Renal cortical epithelial cell (primary cell): ENCODE data around the gene TMBIM1. TPM values are rescaled to one million over a fixed set of nuclear protein-coding genes. Genes with fewer than 3 reads are reported as not detected.

Experiments
- DNase-seq: peaks from one replicate; pipeline ENCODE4 v3.0.0-alpha.2; 2011; ENCODE audit warnings: low read depth
- total RNA-seq: library from RNA; depleted of rRNA; stranded (reverse); fragments of >200 nt; gene quantifications from 2 replicates; pipeline ENCODE4 v1.2.3, GENCODE V29; 2014

The TMBIM1 gene, protein sequence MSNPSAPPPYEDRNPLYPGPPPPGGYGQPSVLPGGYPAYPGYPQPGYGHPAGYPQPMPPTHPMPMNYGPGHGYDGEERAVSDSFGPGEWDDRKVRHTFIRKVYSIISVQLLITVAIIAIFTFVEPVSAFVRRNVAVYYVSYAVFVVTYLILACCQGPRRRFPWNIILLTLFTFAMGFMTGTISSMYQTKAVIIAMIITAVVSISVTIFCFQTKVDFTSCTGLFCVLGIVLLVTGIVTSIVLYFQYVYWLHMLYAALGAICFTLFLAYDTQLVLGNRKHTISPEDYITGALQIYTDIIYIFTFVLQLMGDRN
- 165 and 404 TPM in 2 replicates for total RNA-seq

DNA sequence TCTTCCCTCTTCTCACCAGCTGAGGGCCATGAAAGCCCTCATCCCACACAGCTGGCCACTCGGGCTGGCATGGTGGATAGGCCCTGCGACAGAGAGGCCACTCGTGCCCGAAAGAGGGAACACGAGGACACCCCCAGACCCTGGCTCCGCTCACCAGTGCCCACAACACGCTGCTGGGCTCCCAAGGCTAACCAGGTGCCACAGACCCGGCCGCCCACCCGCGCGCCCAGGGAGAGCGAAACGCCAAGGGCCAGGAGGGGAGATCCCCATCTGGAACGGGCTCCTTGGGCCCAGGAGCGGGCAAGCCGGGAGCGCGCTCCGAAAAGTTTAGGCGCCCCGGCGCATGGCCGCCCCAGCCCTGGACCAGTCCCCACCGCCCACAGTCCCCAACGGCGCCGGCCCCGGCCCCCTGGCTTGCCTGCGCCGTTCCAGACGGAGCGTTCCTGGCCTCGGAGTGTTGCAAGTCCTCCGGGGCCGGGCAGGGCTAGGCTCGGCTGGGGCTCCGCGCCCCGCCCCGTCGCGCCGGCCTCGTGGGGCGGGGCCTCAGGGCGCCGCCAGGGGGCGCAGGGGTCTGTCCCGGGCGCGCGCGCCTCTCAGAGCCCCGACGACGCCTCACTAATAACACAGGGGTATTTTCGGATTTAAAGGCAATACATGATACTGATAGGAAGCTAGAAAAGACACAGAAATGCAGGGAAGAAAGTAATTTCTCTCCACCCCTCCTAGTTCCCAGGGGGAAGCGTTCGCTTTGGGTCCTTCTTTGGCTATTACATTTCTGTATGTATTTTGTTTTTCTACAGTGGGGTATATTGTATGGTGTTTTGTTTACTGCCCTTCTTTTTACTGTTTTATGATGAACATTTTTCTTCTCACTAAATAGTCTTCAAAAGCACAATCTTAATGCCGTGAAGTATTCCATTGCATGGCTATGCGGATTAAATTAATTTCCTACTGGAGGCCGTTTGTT lies at the start of gene TMBIM1:
Gene TMBIM1, minus strand, starts transcription at position 456 of the 967 bp plus-strand sequence. CDS start 10,362 bp downstream, outside the sequence.
- DNase-seq = peak; percentile 27

DNA sequence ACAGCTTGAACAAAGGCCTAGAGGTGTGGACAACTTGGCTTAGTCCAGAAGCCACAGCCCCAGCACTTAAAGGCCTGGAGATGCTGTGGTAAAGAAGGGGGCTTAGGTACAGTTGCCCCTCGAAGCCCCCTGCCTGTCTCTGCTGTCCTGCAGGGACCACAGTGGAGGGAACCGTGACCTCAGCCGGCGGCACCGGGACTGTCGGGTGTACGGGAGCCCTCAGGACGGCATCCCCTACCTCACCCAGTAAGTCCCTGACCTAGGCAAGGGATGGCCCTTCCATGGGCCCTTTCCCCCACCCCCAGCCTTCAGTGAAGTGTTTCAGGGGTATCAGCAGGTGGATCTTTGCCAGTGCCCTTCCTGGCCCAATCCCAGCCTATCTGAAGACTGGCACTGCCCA lies 49.1 kb upstream of the TMBIM1 start:
- no peak for DNase-seq

DNA sequence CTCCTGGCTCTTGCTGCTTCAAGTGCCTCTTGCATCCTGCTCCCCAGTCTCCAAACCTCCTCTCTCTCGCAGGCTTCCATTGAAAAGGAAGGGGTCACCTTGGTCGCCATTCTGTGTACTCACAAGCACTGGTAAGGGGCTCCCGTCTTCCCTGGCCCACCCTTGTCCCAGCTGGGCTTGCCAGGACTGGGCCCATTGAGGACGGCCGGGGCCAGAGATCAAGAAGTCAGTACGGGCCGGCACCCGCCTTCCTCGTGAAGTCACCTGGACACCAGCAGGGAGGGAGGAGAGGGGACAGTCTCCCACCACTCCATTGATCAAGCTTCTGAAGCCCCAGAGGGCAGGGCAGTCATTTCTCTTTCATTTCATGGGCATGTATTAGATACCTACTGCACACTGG lies 48.4 kb upstream of the TMBIM1 start:
- DNase-seq = no peak

DNA sequence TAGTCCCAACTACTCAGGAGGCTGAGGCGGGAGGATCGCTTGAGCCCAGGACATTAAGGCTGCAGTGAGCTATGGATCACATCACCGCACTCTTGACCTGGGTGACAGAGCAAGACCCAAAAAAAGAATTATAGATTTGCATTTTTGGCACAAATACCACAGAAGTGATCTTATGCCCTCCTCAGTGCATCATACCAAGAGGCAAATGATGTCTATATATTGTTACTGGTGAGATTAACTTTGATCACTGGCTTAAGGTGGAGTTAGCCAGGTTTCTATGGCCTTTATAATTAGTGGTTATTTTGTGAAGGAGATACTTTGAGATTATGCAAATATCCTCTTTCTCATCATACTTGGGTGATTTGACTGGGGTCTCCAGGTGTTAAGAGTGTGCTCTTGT lies 42.2 kb upstream of the TMBIM1 start:
- DNase-seq = no peak

DNA sequence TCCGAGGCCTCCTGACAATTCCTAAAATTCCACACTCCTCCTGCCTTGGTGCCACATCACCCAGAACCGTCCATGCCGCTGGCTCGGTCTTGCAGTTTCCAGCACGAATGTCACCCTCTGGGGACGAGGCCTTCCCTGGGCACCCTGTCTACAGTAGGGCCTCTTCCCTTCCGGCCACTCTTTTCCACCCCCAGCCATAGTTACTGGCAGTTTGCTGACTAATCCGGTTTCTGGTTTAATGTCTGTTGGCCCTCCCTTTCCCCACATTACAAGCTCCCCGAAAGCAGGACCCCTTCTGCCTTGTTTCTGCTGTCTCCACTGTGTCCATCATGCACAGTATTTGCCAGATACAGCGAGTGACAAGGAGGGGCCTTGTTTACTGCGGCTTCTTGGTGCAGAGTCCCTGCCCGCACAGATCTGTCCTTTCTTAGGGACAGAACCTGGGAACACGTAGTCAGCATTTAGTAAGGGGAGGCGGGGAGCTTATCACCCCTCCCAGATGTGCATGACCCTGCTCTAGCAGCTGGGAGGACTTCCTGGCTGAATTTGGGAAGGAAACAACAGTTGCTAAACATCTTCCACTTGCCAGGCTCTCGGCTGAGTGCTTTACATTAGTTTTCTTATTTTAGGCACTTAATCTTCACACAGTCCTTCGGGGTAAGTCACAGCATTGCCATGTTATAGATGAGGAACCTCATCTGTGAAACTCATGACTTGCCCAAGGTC lies 40.8 kb upstream of the TMBIM1 start:
- no peak for DNase-seq

DNA sequence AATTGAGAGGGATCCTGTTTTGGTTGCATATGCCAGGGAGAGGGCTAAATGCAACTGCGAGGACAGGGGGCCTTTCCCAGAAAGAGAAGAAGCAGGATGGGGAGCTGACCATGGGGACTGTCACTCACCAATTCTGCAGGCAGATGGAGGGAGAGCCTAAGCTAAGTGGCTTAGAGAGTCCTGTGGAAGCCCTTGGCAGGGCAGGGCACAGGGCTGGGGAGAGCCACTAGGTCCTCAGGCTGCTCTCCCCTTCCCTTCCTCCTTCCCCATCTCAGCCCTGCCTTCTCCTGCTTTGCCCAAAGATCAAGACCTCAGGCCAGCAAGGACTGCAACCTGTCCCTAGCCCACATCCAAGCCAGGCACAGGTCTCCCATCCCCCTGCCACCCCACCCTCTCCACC lies 40.0 kb upstream of the TMBIM1 start:
- DNase-seq = no peak

DNA sequence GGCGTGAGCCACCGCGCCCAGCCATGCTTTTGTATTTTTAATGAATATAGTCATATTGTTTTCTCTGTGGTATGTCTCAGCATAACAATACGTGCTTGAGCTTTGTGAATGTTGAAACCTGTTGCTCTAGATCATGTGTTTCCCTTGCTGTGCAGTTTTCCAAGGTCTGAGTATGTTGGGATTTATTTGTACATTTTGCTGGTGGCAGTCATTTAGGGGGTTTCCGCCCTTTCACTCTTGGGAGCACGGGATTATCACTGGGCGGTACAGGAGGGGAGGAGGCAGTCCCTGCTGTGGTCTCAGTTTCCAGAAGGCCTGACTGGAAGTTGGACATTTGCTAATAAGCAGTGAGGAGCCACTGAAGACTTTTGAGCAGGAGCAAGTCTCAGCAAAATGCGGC lies 39.4 kb upstream of the TMBIM1 start:
- DNase-seq = no peak

DNA sequence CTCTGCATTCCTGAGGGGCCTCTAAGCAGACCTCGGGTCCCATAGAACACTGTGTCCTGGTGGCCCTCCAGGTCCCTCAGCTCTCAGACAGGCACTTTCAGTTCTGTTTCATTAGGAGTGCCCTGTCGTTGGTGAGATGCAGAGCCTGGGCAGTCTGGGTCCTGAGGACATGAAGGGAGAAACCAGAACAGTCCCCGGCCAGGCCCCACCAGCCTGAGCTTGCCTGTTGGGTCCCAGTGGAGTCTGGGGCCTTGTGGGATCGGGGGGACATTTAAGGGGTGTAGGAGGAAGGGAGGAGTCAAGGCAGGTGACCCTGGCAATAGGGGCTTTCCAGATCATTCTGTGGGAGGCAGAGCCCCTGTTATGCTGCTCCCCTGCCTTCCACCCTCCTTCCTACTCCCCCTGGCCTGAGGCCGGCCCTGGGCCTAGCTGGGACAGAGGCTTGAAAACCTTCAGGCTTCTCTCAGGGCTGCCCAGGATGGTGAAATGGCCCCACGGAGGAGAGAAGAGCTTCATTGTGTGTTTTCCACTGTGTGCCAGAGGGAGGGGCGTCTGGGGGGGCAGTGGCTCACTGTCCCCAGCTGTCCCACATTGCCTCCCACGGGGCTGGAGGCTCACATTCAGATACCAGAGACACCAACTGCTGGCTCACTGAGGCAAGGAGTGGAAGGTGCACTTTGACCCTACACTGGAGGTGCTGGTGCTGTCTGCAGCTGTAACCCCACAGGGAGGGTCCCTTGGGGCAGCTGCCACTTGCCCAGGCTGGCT lies 37.7 kb upstream of the TMBIM1 start:
- no peak for DNase-seq

DNA sequence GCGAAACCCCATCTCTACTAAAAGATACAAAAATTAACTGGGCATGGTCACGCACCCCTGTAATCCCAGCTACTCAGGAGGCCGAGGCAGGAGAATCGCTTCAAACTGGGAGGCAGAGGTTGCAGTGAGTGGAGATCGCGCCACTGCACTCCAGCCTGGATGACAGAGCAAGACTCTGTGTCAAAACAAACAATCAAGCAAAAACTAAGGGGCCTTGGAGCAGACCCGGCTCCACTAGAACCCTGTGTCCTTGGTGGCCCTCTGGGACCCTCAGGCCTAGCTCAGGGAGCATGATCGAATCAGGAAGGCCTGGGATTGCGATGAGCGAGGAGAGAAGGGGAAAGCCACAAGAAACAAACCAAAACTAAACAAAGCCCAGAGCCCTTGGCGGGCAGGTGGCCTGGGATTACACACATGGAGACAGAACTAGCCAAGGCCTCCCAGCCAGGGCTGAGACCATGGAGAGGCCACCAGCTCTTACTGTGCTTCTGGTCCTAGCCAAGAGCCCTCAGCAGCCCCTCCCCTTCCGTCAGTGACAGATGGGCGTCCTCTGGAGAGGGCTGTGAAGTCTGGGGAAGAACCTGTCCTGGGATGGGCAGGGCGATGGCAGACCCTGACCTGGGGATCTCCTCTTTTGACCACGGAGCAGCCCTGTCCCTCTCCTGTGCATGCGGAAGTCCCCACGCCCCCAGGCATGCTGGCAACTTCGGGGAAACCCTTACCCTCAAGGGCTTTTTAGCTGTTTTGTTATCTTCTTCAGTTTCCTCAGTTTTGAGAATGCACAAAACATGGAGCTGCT lies 36.9 kb upstream of the TMBIM1 start:
- no peak for DNase-seq

DNA sequence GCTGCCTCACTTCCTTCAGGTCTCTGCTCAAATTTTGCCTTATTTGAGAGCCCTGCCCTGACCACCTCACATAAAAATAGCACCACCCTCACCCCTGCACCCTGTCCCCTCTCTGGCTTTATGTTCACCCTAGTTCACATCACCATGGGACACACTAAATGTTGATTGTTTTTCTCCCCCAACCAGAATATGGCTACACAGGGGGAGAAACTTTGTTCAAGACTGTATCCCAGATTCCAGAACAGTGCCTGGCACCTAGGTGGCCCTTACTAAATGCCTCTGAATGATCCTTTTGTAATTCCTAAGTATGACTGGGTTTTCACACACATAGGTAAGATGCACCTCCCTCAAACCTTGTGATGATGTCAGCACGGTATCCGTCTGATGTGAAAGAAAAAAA lies 36.0 kb upstream of the TMBIM1 start:
- DNase-seq = no peak

DNA sequence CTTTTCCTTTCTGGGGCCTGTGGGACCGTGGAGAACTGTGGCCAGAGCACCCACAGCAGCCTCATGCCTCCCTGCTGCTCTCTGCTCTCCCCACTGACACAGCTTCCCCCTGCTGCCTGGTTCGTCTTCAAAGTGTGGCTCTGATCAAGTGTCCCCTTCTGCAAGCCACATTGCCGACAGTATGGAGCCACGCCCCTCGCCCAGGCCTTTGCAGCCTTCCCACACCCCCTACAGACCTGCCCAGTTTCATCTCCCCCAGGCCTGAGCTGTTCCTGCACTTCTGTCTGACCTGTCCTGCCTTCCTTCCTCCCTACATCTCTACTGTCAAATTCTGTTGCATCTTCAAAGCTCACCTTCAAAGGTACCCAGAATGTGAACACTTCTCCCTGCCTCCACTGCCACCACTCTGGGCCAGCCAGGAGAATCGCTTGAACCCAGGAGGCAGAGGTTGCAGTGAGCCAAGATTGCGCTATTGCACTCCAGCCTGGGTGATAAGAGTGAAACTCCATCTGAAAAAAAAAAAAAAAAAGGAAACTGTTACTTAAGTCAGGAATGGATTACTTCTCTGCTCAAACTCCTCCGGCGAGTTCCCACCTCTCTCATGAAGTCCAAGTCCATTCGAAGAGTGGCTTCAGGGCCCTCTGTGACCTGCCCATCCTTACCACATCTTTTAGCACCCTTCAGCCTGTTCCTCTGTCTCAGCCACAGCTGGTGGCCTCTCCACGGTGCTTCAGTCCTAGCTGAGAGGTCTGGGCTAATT lies 35.3 kb upstream of the TMBIM1 start:
- no peak for DNase-seq

DNA sequence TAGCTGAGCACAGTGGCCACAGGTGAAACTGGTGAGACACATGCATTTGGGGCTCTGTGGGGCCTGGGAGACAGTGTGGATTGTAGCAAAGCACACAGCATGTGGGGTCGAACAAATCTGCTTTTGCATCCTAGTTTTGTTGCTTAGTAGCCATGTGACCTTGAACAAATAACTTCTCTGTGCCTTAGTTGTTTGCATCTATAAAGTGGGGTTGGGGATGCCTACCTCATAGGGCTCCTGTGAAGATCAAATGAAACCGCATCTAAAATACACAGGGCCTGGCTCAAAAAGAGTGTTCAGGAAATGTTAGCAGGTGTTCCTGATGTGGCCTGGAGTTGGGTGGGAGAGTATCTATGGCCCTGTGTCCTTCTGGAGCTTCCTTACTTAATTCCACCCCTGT lies 34.0 kb upstream of the TMBIM1 start:
- DNase-seq = no peak

DNA sequence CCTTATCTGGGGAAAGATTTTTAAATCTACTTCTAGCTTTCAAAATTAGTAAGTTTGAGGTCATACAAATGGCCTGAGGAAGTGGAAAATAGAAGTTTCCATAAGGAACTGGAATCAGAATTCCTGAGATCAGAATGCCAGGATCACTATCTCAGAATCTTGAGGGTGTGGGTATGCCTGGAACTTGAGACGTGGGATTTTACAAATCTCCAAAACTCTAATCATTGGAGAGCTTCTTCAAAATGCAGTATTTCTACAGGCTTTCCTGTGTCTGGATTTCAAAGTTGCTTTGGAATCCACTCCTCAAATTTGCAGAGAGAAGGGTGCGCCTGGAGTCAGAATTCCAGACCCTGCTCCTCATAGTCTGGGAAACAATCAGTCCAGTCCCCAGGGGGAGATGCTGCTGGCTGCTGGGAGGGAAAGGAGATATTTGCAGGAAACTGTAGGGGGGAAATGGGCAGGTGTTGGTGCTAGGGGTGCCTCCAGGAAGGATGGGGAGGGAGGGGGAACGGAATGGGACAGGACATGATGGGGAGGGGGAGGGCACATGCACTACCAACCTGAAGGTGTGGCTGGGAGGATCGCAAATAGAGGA lies 33.4 kb upstream of the TMBIM1 start:
- DNase-seq = no peak

DNA sequence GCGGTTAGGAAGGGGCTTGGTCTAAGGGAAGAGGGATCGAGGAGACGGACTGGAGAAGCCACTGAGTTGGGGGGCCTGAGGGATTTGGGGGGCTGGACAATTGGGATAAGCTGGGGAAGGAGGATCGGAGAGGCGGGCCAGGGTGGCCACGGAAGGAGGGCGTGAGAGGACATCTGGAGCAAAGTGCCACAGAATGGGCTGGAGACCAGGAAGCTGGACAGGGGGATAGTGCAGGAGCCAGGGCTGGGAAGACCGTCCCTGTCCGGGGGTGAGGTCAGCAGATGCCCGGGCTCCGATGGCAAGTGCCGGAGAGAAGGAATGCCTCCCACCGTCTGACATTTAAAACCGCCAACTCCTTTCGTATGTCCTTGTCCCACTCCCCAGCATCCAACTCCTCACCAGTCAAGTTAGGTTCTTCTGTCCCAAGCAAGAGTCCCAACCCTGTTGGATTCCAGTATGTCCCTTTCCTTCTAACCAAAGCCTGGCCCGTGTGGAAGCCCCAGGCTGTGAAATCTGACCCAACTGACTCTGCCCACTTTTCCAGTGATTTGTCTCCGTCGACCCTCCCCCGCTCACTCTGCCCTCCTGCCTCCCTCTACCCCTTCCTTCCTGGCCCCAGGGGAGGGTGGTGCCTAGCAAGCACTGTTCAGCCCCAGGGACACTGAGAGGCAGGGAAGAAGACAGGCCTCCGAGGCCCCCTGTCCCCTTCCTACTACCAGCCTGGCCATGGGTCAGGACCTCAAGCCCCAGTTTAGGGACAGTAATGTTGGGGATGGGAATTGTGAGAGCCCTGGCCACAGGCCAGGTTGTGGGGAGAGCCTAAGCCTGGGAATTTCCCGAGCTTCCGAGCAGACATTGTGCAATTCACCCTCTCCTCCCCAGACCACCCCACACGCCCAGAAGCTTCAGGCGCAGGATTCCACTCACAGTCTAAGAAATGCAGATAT lies 31.5 kb upstream of the TMBIM1 start:
- peak; percentile 83 for DNase-seq

DNA sequence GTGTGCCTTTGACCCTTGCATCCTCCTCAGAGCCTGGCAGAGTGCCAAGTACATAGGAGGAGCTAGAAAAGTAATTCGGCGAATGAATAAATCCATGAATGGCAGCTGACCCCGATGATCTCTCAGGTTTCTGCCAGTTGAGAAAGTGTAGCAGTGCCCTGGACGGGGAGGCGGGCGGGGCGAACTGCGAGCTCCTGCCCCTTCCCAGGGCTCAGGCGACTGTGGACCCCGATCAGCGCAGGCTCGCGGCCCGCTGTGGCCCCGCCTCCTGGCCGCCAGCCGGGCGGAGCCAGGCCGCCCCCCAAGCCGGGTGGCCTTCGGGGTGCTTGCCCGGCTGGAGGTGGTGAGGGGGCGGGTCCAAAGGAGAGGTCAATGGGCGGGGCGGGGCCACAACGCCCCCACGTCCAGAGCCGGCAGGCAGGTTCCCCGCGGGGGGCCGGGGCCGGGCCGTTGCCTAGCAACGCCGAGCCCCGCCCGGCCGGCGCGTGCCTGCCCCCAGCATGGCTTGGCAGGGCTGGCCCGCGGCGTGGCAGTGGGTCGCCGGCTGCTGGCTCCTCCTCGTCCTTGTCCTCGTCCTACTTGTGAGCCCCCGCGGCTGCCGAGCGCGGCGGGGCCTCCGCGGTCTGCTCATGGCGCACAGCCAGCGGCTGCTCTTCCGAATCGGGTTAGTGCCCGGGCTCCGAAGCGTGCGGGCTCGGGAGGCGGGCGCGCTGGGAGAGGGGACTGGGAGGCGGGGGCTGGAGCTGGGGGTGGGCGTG lies 30.6 kb upstream of the TMBIM1 start:
- DNase-seq = peak; percentile 95

DNA sequence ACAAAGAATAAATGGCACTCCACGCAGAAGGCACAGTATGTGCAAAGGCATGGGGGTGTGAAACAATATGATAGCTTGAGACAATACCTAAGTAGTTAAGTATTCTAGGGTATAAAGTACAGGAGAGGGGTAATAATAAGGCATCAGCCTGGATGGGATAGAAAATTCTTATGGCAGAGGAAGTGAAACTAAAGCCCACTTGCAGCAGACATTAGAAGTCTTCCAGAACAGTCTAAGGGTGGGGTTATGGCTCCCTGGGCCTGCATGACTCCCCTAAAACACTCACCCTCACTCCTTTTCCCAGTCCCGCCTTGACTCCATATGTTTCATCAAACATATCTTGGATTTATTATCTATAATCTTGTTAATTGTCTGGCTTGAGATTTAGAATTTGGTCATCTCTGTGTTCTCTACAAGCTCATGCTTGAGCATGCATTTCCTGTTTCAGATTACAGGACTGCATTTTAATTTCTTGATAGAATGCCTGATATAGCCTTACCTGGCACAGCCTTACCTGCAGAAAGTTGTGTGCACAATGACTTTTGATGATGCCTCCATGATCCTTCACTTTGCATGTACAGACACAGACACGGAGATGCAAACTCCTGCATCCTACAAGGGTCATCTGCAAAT lies 28.5 kb upstream of the TMBIM1 start:
- no peak for DNase-seq

DNA sequence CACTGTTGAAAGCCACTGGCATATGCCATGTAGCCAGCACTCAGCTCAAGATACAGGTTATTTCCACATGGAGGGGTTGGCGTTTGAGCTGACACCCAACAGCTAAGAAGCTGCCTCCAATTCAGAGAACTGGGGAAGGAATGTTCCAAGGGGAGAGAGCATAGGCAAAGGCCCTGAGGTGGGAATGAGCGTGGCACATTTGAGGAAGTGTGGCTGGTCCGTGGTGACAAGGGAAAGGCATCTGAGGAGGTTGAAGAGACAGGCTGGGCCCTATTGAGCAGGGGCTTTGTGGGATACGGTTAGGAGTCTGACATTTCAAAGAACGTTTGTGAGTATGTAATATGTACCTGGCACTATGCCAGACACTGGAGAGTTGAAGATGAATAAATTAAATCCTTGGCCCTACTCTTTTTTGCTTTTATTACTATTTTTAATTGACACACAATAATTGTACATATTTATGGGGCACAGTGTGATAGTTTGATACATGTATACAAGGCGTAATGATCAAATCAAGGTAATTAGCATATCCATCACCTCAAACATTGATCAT lies 27.6 kb upstream of the TMBIM1 start:
- no peak for DNase-seq
